ENCODE measurements around the gene PPP1R26. TPM values are rescaled to one million over a fixed set of nuclear protein-coding genes. Genes with fewer than 3 reads are reported as not detected.

The PPP1R26 gene
- total and polyA plus RNA-seq, 2 experiments from 2014 or later, result 15.0 to 15.6 TPM

- Histone ChIP-seq H4K20me1 (ENCODE audit: insufficient read depth, poor library complexity, severe bottlenecking) (peaks cover 3% of the 10 kb centered on the region), H3K36me3 (replicated peaks; ENCODE audit: insufficient read depth, low read depth) (no peaks in the 10 kb centered on the region), H3K4me3 (no peak overlapping the region), H2AFZ (no peak overlapping the region), H3K27ac (no peak overlapping the region), H3K27me3 (no peaks in the 10 kb centered on the region), H3K9me2 (replicated peaks; ENCODE audit: insufficient read depth) (no peaks in the 10 kb centered on the region), H3K4me1 (ENCODE audit: insufficient read depth) (peaks cover 3% of the 10 kb centered on the region), H3K4me2 (no peak overlapping the region), H3K9me3 (ENCODE audit: low read depth) (no peaks in the 10 kb centered on the region), H3K79me2 (peaks cover 11% of the 10 kb centered on the region)
- no peak for DNase-seq (ENCODE audit: low spot score)
- no peak for TF ChIP-seq EZH2phosphoT487 (IDR thresholded peaks at IDR 0.05; ENCODE audit: low read depth, severe bottlenecking, unreplicated experiment)
- TF ChIP-seq CTCF (IDR thresholded peaks at IDR 0.05; ENCODE audit: poor library complexity), result no peak
- TF ChIP-seq EZH2 (IDR thresholded peaks at IDR 0.05; ENCODE audit: borderline replicate concordance), result no peak
- WGBS (ENCODE audit: low lambda C conversion rate, missing lambda C conversion rate), result 88% methylated on average over 11 of the region's 12 CpGs
Observed at GRCh38 chr9:135473972-135474543, 5.5 kb upstream of the PPP1R26 start.

GRCh38 chr9:135474915-135475314 lies 4.7 kb upstream of the PPP1R26 start:
- H3K36me3 ChIP-seq (replicated peaks; ENCODE audit: insufficient read depth, low read depth), result no peaks in the 10 kb centered on the region
- no peak overlapping the region for H3K27ac ChIP-seq
- no peak overlapping the region for H2AFZ ChIP-seq
- H3K4me1 ChIP-seq (ENCODE audit: insufficient read depth), result peaks cover 2% of the 10 kb centered on the region
- peak; percentile 57 for DNase-seq (ENCODE audit: low spot score)
- peaks cover 11% of the 10 kb centered on the region for H3K79me2 ChIP-seq
- WGBS (ENCODE audit: low lambda C conversion rate, missing lambda C conversion rate), result 31% methylated on average over 12 of the region's 12 CpGs
- H3K27me3 ChIP-seq, result no peaks in the 10 kb centered on the region
- H3K9me3 ChIP-seq (ENCODE audit: low read depth), result no peaks in the 10 kb centered on the region
- H4K20me1 ChIP-seq (ENCODE audit: insufficient read depth, poor library complexity, severe bottlenecking), result peaks cover 3% of the 10 kb centered on the region
- no peak for TF ChIP-seq EZH2phosphoT487 (IDR thresholded peaks at IDR 0.05; ENCODE audit: low read depth, severe bottlenecking, unreplicated experiment)
- TF ChIP-seq EZH2 (IDR thresholded peaks at IDR 0.05; ENCODE audit: borderline replicate concordance), result no peak
- TF ChIP-seq CTCF (IDR thresholded peaks at IDR 0.05; ENCODE audit: poor library complexity), result peak; percentile 46
- no peak overlapping the region for H3K4me2 ChIP-seq
- H3K4me3 ChIP-seq, result no peak overlapping the region
- no peaks in the 10 kb centered on the region for H3K9me2 ChIP-seq (replicated peaks; ENCODE audit: insufficient read depth)

- no peak for DNase-seq (ENCODE audit: low spot score)
- Histone ChIP-seq H4K20me1 (ENCODE audit: insufficient read depth, poor library complexity, severe bottlenecking) (peaks cover 4% of the 10 kb centered on the region), H3K9me3 (ENCODE audit: low read depth) (no peaks in the 10 kb centered on the region), H3K79me2 (peaks cover 23% of the 10 kb centered on the region), H3K4me2 (no peak overlapping the region), H3K4me1 (ENCODE audit: insufficient read depth) (peaks cover 7% of the 10 kb centered on the region), H3K27me3 (no peaks in the 10 kb centered on the region), H2AFZ (no peak overlapping the region), H3K4me3 (no peak overlapping the region), H3K27ac (peak overlapping the region; percentile 33), H3K9me2 (replicated peaks; ENCODE audit: insufficient read depth) (no peaks in the 10 kb centered on the region), H3K36me3 (replicated peaks; ENCODE audit: insufficient read depth, low read depth) (no peaks in the 10 kb centered on the region)
- TF ChIP-seq EZH2phosphoT487 (IDR thresholded peaks at IDR 0.05; ENCODE audit: low read depth, severe bottlenecking, unreplicated experiment), result no peak
- TF ChIP-seq EZH2 (IDR thresholded peaks at IDR 0.05; ENCODE audit: borderline replicate concordance), result no peak
- TF ChIP-seq CTCF (IDR thresholded peaks at IDR 0.05; ENCODE audit: poor library complexity), result no peak
- 91% methylated on average over 10 of the region's 10 CpGs for WGBS (ENCODE audit: low lambda C conversion rate, missing lambda C conversion rate)
Observed at GRCh38 chr9:135476561-135477355, 2.8 kb upstream of the PPP1R26 start.

Data from hepatocyte (in vitro differentiated cells).